GM23248 (cell line): ENCODE data around the gene IVD.

ENCODE experiments used
- EZH2 ChIP-seq: fragments of 200-600 bp; sonication (generic); IDR thresholded peaks from 2 replicates; pipeline ENCODE4 v1.6.1; 2018; ENCODE audit warnings: antibody characterized with exemption, mild to moderate bottlenecking; ENCODE audit not compliant: insufficient read depth, poor library complexity, severe bottlenecking
- EZH2phosphoT487 ChIP-seq: fragments of 200-600 bp; sonication (generic); IDR thresholded peaks from 2 replicates; pipeline ENCODE4 v1.6.1; 2018; ENCODE audit warnings: antibody characterized with exemption, moderate library complexity, mild to moderate bottlenecking, low read depth; ENCODE audit not compliant: insufficient read depth

DNA sequence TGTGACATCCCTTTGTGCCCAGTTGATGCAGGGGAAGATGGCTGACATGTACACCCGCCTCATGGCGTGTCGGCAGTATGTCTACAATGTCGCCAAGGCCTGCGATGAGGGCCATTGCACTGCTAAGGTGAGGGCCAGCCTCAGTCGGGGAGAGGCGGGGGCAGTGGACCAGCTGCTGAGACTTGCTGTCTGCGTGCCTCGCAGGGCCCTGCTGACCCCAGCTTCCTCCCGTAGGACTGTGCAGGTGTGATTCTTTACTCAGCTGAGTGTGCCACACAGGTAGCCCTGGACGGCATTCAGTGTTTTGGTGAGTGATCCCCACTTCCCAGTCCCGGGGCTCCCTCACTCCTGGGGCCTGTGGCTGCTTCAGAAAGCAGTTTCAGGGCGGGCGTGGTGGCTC is 10.5 kb downstream of the IVD start:
- TF ChIP-seq EZH2 = no peak
- no peak for TF ChIP-seq EZH2phosphoT487
